ENCODE data around the gene MYO5C.
A peak's percentile ranks its signal among the peaks of the same experiment; 100 is the strongest.

The MYO5C gene, protein sequence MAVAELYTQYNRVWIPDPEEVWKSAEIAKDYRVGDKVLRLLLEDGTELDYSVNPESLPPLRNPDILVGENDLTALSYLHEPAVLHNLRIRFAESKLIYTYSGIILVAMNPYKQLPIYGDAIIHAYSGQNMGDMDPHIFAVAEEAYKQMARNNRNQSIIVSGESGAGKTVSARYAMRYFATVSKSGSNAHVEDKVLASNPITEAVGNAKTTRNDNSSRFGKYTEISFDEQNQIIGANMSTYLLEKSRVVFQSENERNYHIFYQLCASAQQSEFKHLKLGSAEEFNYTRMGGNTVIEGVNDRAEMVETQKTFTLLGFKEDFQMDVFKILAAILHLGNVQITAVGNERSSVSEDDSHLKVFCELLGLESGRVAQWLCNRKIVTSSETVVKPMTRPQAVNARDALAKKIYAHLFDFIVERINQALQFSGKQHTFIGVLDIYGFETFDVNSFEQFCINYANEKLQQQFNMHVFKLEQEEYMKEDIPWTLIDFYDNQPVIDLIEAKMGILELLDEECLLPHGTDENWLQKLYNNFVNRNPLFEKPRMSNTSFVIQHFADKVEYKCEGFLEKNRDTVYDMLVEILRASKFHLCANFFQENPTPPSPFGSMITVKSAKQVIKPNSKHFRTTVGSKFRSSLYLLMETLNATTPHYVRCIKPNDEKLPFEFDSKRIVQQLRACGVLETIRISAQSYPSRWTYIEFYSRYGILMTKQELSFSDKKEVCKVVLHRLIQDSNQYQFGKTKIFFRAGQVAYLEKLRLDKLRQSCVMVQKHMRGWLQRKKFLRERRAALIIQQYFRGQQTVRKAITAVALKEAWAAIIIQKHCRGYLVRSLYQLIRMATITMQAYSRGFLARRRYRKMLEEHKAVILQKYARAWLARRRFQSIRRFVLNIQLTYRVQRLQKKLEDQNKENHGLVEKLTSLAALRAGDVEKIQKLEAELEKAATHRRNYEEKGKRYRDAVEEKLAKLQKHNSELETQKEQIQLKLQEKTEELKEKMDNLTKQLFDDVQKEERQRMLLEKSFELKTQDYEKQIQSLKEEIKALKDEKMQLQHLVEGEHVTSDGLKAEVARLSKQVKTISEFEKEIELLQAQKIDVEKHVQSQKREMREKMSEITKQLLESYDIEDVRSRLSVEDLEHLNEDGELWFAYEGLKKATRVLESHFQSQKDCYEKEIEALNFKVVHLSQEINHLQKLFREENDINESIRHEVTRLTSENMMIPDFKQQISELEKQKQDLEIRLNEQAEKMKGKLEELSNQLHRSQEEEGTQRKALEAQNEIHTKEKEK (N-terminal part only)

GRCh38 chr15:52295421-52296001 lies at the start of gene MYO5C:
TSS of gene MYO5C (minus strand) at chr15:52295804. CDS start at chr15:52295636, 168 bp downstream.
- DNase-seq (ENCODE audit: low read depth) = no peak

DNA sequence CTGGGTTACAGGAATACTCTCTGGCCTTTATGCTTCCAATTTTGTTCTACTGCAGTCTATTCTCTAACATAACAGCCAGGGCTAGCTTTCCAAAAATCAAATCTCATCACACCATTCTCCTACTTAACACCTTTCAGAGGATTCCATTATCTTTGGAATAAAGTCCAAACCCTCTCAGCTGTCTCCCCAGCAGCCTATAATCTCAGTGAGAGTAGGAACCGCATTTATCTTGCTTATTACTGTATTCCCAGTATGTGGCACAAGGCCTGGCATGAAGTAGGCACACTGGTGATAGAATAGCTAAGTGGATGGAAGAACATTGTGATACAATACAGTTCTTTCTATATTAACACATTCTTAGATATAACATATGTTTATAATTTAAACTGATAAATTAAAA lies 49.0 kb upstream of the MYO5C start:
- DNase-seq (ENCODE audit: low read depth) = no peak

- DNase-seq (ENCODE audit: low read depth) = no peak
Observed at GRCh38 chr15:52343831-52344230, 48.2 kb upstream of the MYO5C start.

DNA sequence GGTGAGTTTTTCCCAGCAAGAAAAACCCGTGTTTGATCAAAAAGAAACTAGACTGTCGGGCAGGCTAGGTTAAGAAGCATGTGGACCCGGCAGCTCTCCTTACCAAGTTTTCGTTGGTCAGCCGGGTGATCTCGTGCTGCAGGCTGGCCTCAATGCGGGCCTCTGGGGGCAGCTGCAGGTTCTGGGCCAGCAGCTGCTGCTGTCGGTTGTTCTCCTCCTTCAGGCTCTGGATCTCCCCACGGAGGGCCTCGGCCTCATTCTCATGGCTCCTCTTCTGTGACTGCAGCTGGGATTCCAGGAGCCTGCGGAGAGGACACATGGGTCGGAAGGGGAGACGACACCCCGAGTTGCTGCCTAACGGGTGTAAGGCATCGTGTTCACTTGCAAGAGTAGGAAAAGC lies 44.5 kb upstream of the MYO5C start:
- DNase-seq (ENCODE audit: low read depth) = no peak

DNA sequence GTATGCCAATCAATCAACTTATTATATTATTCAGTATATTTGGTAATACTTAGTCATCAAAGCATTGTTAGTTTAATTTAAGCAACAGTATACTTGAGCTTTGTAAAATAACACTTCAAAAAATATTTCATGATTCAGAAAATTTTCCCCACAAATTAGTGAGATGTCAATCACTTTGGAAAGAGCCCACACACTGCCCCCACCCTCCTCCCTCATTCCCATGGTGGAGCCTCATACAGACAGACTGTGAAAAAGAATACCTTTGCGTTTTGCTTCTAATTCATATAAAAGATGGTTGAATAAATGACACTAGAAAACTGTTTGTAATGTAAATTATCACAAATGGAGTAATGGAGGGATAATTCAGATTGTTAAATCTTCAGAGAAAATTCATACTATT lies 43.3 kb upstream of the MYO5C start:
- DNase-seq (ENCODE audit: low read depth) = no peak

DNA sequence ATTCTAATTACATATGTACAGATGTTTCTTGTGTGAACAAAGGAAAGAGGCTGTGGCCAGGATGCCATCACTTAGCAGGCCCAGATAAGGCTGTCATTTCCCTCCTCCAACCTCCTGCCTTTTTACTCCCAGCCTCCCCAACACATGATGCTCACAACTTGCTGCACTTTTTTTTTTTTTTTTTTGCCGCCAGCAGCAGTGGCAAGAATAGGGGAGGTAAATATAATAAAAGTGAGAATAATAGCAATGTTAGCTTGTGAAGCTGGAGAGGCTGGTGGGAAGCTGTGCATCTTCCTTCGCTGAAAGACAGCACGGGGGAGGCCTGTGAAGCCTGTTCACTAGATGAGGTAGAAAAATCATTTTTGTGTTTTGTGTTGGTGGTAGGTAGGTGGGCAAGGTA lies 42.5 kb upstream of the MYO5C start:
- DNase-seq (ENCODE audit: low read depth) = no peak

DNA sequence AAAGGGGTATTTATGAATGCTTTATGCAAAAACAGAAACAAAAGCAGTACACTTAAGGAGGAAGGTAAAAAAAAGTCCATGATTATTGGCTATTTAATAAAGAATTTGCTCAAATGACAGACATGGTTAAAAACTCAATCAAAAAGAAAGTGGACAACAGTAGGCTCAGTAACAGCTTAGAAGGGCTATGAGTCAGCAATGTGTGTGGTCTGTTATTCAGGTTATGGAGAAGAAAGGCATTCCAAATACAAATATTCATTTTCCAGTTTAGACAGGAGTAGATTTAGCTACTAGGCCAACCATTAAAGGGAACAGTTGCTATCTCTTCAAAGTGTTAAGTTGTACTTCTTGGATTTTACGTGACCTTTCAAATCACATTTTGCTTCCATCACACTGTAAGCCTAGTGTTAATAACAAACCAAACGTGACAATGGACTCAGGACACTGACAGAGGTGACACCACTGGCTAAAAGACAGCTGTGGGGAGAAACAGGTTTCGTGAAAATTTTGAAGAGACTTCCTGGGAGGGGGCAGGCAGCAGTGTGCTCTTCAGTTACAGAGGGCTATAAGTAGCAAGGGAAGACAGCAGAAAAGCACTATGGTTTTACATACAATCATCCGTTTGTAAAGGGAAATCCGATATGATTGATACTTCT lies 41.7 kb upstream of the MYO5C start:
- no peak for DNase-seq (ENCODE audit: low read depth)

DNA sequence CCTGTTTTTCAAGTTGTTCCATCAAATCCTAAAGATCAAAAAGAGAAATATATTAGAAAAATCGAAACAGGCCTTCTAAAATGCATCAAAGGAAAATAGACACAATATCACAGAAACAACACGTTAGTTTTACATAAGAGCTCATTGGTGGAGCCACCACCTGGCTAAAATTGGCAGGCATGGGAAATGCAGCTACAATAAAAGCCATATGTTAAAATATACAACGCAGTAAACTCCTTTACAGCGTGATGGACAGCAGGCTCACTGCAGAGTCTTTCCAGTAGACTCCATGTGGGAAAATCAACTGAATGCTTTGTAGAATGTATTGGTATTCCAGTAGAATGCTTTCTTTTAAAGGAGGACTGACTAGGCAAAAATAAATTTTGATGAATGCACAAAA lies 40.9 kb upstream of the MYO5C start:
- DNase-seq (ENCODE audit: low read depth) = no peak

DNA sequence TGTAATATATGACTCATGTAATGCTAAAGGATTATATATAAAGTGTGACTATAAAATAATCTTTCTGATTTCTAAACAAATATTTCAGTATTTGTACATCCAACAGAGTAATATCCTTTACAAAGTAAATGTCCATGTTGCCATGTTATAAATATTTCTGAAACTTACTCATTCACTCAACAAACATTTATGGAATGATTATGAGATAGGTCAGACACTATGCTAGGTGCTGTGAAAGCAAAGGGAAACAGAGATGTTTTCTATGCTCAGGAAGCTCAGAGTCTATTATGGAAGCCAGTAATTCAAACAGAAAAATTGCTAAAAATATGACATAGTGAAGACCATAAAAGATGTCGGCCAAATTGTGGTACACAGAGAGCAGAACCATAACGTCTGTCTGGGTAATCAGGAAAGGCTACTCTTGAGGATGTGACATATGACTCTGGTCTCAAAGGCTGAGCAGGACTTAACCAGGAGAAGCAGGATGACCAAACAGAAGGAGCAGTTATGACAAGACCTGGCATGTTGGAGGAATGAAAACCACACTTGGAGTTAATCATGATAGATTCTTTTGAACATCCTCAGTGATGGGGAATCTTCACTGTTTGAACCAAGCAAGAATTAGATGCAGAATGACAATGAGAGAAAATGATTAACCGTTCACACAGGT lies 39.0 kb upstream of the MYO5C start:
- DNase-seq (ENCODE audit: low read depth) = no peak

GRCh38 chr15:52331490-52332240 lies 36.1 kb upstream of the MYO5C start:
- DNase-seq (ENCODE audit: low read depth) = peak; percentile 48

DNA sequence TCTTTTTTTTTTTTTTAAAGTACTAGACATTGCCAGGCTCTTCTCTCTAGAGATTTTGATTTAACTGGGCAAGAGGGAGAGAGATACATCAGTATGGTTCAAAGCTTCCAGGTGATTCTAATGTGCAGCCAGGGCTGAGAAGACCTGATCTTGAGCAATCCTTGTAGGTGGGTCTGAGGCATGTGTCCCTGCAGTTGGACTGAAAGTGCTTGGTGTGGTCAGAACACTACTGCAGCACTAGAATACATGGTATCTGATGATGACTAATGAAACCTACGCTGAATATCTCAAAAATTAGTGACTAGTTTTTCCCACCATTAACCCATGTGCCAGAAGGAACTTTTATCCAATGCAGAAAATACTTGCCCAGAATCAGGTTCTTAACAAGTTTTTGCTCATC lies 34.4 kb upstream of the MYO5C start:
- DNase-seq (ENCODE audit: low read depth) = no peak

DNA sequence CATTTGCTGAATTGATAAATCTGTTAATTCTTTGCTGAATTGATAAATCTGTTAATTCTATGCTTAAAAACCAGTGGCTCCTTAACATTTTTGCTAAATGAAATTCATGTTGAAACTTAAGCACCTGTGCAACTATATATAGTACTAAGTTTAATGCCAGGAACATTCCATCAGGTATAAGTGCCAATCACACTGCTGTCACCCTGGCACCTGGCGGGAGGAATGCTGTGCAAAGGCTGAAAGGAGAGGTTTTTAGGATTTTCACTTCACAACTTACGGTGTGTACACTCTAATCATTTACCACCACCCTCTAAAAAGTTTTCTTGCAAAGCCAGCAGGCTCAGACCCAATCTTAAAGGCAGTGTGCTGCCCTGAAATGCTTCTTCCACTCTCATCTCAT lies 33.5 kb upstream of the MYO5C start:
- no peak for DNase-seq (ENCODE audit: low read depth)

DNA sequence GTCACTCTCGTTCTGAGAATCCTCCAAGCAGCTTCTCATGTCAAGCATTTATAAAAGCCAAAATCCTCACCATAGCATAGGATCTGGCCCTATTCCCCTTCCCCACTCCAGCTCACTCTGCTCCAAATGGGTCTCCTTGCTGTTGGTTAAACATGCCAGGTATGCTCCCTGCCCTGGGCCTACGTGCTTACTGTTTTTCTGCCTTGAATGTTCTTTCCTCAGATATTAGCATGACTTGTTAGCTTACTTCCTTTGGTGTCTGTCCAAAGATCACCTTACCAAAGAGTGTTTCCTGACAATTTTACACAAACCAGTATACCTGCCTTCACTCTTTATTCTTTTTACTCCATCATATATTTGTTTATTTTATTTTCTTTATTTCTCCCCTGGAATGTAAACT lies 33.1 kb upstream of the MYO5C start:
- DNase-seq (ENCODE audit: low read depth) = no peak

GRCh38 chr15:52326756-52327155 lies 31.2 kb upstream of the MYO5C start:
- DNase-seq (ENCODE audit: low read depth) = no peak

DNA sequence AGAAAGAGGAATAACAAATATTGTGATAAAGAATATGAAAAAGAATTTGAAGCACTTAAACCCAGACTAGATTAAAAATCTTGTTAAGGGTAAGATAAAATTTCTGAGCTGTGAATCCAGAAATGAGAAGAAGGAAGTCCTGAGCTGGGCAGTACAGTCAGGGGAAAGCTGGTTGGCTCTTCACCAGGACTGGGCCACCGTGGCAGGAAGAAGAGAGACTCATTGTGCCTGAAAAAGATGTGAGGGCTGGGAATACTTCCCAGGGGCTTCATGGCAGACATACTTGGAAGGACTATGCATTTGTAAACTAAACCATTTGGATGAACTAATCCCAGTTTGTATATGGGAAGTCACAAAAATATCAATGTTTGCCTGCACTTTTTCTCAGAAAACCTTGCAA lies 28.5 kb upstream of the MYO5C start:
- no peak for DNase-seq (ENCODE audit: low read depth)

GRCh38 chr15:52318729-52319500 lies 23.3 kb upstream of the MYO5C start:
- DNase-seq (ENCODE audit: low read depth) = no peak

GRCh38 chr15:52317688-52318087 lies 22.1 kb upstream of the MYO5C start:
- no peak for DNase-seq (ENCODE audit: low read depth)

DNA sequence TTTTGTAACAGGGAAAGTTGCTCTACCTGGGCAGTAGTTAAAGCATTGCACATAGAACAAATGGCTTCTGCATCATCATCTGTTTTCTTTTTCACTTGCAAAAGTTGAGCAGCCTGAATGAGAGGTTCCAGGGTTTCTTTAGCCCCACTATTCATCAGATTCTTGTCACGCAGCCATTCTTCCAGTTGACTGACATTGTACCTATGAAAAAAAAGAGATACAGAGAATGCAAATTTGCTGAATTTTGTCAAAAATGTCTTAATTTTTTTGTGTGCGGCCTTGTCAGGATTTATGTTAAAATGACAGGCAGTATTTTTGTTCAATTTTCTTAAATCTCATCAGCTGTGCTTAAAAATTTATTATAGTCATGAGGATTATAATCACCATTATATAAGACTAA lies 21.4 kb upstream of the MYO5C start:
- no peak for DNase-seq (ENCODE audit: low read depth)

- no peak for DNase-seq (ENCODE audit: low read depth)
Observed at GRCh38 chr15:52309154-52309548, 13.5 kb upstream of the MYO5C start.

Measured in fibroblast of the conjunctiva (primary cell).